H9 (cell line): ENCODE measurements around the gene ASTN2. TPM values are rescaled to one million over a fixed set of nuclear protein-coding genes. Genes with fewer than 3 reads are reported as not detected.

ENCODE experiments used
- DNase-seq: peaks from one replicate; pipeline ENCODE4 v3.0.0-alpha.2; 2017
- H2AFZ ChIP-seq: one replicate; pipeline ENCODE4 v1.6.1; 2013; ENCODE audit warnings: mild to moderate bottlenecking, low read length, control low read depth, moderate library complexity
- H2AK5ac ChIP-seq: 2 replicates; pipeline ENCODE4 v1.6.1; 2013; ENCODE audit warnings: low read length, control low read depth, mixed read lengths; ENCODE audit not compliant: insufficient read length
- H2BK120ac ChIP-seq: one replicate; pipeline ENCODE4 v1.6.1; 2013; ENCODE audit warnings: low read depth, mild to moderate bottlenecking, low read length, control low read depth, inconsistent platforms; ENCODE audit not compliant: poor library complexity, severe bottlenecking
- H2BK12ac ChIP-seq: 2 replicates; pipeline ENCODE4 v1.6.1; 2013; ENCODE audit warnings: low read length, control low read depth, mixed read lengths, low read depth; ENCODE audit not compliant: insufficient read length
- H2BK15ac ChIP-seq: 2 replicates; pipeline ENCODE4 v1.6.1; 2013; ENCODE audit warnings: low read depth, low read length, control low read depth
- H2BK20ac ChIP-seq: one replicate; pipeline ENCODE4 v1.6.1; 2013; ENCODE audit warnings: low read depth, mild to moderate bottlenecking, low read length, control low read depth, inconsistent platforms; ENCODE audit not compliant: poor library complexity, severe bottlenecking
- H2BK5ac ChIP-seq: 2 replicates; pipeline ENCODE4 v1.6.1; 2013; ENCODE audit warnings: low read length, control low read depth, mixed read lengths; ENCODE audit not compliant: insufficient read length
- H3K14ac ChIP-seq: 2 replicates; pipeline ENCODE4 v1.6.1; 2013; ENCODE audit warnings: low read length, control low read depth; ENCODE audit not compliant: insufficient read depth
- H3K18ac ChIP-seq: 2 replicates; pipeline ENCODE4 v1.6.1; 2013; ENCODE audit warnings: low read depth, mild to moderate bottlenecking, mixed read lengths, low read length, control low read depth; ENCODE audit not compliant: insufficient read length
- H3K23ac ChIP-seq: 2 replicates; pipeline ENCODE4 v1.6.1; 2013; ENCODE audit warnings: low read length, control low read depth, mixed read lengths, low read depth; ENCODE audit not compliant: insufficient read length
- H3K23me2 ChIP-seq: 2 replicates; pipeline ENCODE4 v1.6.1; 2013; ENCODE audit warnings: low read depth, mild to moderate bottlenecking, mixed read lengths, low read length, control low read depth; ENCODE audit not compliant: insufficient read length, poor library complexity, severe bottlenecking
- H3K27ac ChIP-seq: 2 replicates; pipeline ENCODE4 v1.5.1; 2013; ENCODE audit warnings: low read length, control low read depth, mixed read lengths, low read depth; ENCODE audit not compliant: insufficient read length
- H3K27me3 ChIP-seq: 2 replicates; pipeline ENCODE4 v1.6.1; 2013; ENCODE audit warnings: low read length, control low read depth, inconsistent platforms; ENCODE audit not compliant: insufficient read depth
- H3K4ac ChIP-seq: 2 replicates; pipeline ENCODE4 v1.6.1; 2013; ENCODE audit warnings: low read depth, mild to moderate bottlenecking, control low read depth, inconsistent platforms, low read length, moderate library complexity
- H3K4me1 ChIP-seq: 2 replicates; pipeline ENCODE4 v1.6.1; 2013; ENCODE audit warnings: low read length, control low read depth, inconsistent platforms; ENCODE audit not compliant: insufficient read depth
- H3K4me2 ChIP-seq: 2 replicates; pipeline ENCODE4 v1.6.1; 2013; ENCODE audit warnings: low read length, control low read depth, mixed read lengths; ENCODE audit not compliant: insufficient read length, insufficient read depth
- H3K56ac ChIP-seq: 2 replicates; pipeline ENCODE4 v1.6.1; 2013; ENCODE audit warnings: low read depth, mild to moderate bottlenecking, mixed read lengths, low read length, control low read depth; ENCODE audit not compliant: insufficient read length
- H3K79me1 ChIP-seq: 2 replicates; pipeline ENCODE4 v1.6.1; 2013; ENCODE audit warnings: low read depth, mild to moderate bottlenecking, moderate library complexity, low read length, control low read depth, inconsistent platforms; ENCODE audit not compliant: insufficient read depth, poor library complexity, severe bottlenecking
- H3K79me2 ChIP-seq: 2 replicates; pipeline ENCODE4 v1.6.1; 2013; ENCODE audit warnings: low read length, control low read depth, inconsistent platforms; ENCODE audit not compliant: insufficient read depth
- H3K9ac ChIP-seq: 2 replicates; pipeline ENCODE4 v1.6.1; 2013; ENCODE audit warnings: low read length, control low read depth, mixed read lengths; ENCODE audit not compliant: insufficient read length; ENCODE audit errors: extremely low read depth
- H3K9me3 ChIP-seq: one replicate; pipeline ENCODE4 v1.6.1; 2013; ENCODE audit warnings: low read depth, low read length, inconsistent platforms; ENCODE audit not compliant: control insufficient read depth
- H3T11ph ChIP-seq: one replicate; pipeline ENCODE4 v1.6.1; 2013; ENCODE audit warnings: mild to moderate bottlenecking, low read length, control low read depth, inconsistent platforms
- H4K20me1 ChIP-seq: one replicate; pipeline ENCODE4 v1.6.1; 2013; ENCODE audit not compliant: control insufficient read depth, insufficient read length, insufficient read depth
- H4K5ac ChIP-seq: 2 replicates; pipeline ENCODE4 v1.6.1; 2013; ENCODE audit warnings: low read depth, mild to moderate bottlenecking, mixed read lengths, low read length, control low read depth; ENCODE audit not compliant: insufficient read length
- H4K8ac ChIP-seq: replicated peaks from 2 replicates; pipeline ENCODE4 v1.6.1; 2013; ENCODE audit warnings: low read length, control low read depth, mixed read lengths, low read depth; ENCODE audit not compliant: insufficient read length
- H4K91ac ChIP-seq: 2 replicates; pipeline ENCODE4 v1.6.1; 2013; ENCODE audit warnings: low read depth, mild to moderate bottlenecking, moderate library complexity, mixed read lengths, low read length, control low read depth; ENCODE audit not compliant: insufficient read length
- H3K27ac Mint-ChIP-seq, 3 experiments: 2 replicates in 2 of 3; 3 replicates in 1 of 3; pipeline ENCODE4 v1.8.0; 2020 to 2021; ENCODE audit warnings: mixed read lengths in 3 of 3, mild to moderate bottlenecking in 1 of 3, moderate library complexity in 1 of 3
- H3K27me3 Mint-ChIP-seq: 2 replicates; pipeline ENCODE4 v1.8.0; 2021; ENCODE audit warnings: low read depth, mild to moderate bottlenecking, moderate library complexity, mixed read lengths
- H3K36me3 Mint-ChIP-seq, 3 experiments: 2 replicates in 2 of 3; 3 replicates in 1 of 3; pipeline ENCODE4 v1.8.0; 2020 to 2021; ENCODE audit warnings: low read depth in 3 of 3, mixed read lengths in 3 of 3; ENCODE audit not compliant: insufficient read depth in 1 of 3
- H3K4me1 Mint-ChIP-seq, 2 experiments: 2 replicates each; pipeline ENCODE4 v1.8.0; 2020; ENCODE audit warnings: mixed read lengths in 2 of 2
- H3K4me3 Mint-ChIP-seq, 2 experiments: 2 replicates in 1 of 2; 3 replicates in 1 of 2; pipeline ENCODE4 v1.8.0; 2020 to 2021; ENCODE audit warnings: mild to moderate bottlenecking in 2 of 2, mixed read lengths in 2 of 2, moderate library complexity in 1 of 2
- H3K9me3 Mint-ChIP-seq, 2 experiments: 2 replicates in 1 of 2; 3 replicates in 1 of 2; pipeline ENCODE4 v1.8.0; 2020; ENCODE audit warnings: mild to moderate bottlenecking in 2 of 2, mixed read lengths in 2 of 2, moderate library complexity in 1 of 2
- CTCF ChIP-seq: fragments of 200-600 bp; sonication (generic); conservative IDR thresholded peaks from 3 replicates; pipeline ENCODE4 v1.8.0; 2021; ENCODE audit warnings: antibody characterized with exemption, mild to moderate bottlenecking
- WGBS: extraction: QIAGEN DNeasy Blood & Tissue Kit; methylation state at CpG from one replicate; pipeline ENCODE4 v1.1.7; 2013; ENCODE audit warnings: missing lambda C conversion rate, low lambda C conversion rate, mixed read lengths; ENCODE audit not compliant: insufficient read length; ENCODE audit errors: extremely low coverage; 5-methylcytosine and 5-hydroxymethylcytosine counted together
- total RNA-seq: library from RNA; stranded (reverse); gene quantifications from 2 replicates; pipeline ENCODE4 v1.2.1, GENCODE V29; 2021

The ASTN2 gene
- total RNA-seq, 1 experiment from 2014 or later, result 9.7 TPM

GRCh38 chr9:117093891-117094844 is 320.7 kb downstream of the ASTN2 start:
- no peak overlapping the region for H3K4me2 ChIP-seq
- no peak overlapping the region for H3K4me3 Mint-ChIP-seq
- no peak overlapping the region for H3K9ac ChIP-seq
- H3K56ac ChIP-seq, result no peak overlapping the region
- no peaks in the 10 kb centered on the region for H3K23me2 ChIP-seq
- no peak overlapping the region for H3K18ac ChIP-seq
- H2BK120ac ChIP-seq, result no peak overlapping the region
- H4K5ac ChIP-seq, result no peak overlapping the region
- peaks cover 17% of the 10 kb centered on the region for H3K4me1 ChIP-seq
- H4K8ac ChIP-seq, result no peak overlapping the region
- no peak for DNase-seq
- H3K14ac ChIP-seq, result no peak overlapping the region
- H3K23ac ChIP-seq, result no peak overlapping the region
- no peak overlapping the region for H3T11ph ChIP-seq
- H2BK15ac ChIP-seq, result no peak overlapping the region
- no peaks in the 10 kb centered on the region for H3K9me3 Mint-ChIP-seq
- no peaks in the 10 kb centered on the region for H3K36me3 Mint-ChIP-seq
- no peak overlapping the region for H2BK20ac ChIP-seq
- no peaks in the 10 kb centered on the region for H3K27me3 ChIP-seq
- H3K27me3 Mint-ChIP-seq, result no peaks in the 10 kb centered on the region
- H2BK5ac ChIP-seq, result no peak overlapping the region
- no peak overlapping the region for H2AK5ac ChIP-seq
- no CpG with 5 or more reads among the region's 4 CpGs for WGBS
- H3K79me2 ChIP-seq, result no peaks in the 10 kb centered on the region
- no peaks in the 10 kb centered on the region for H4K20me1 ChIP-seq
- H3K79me1 ChIP-seq, result no peaks in the 10 kb centered on the region
- H3K27ac ChIP-seq, result no peak overlapping the region
- H2AFZ ChIP-seq, result no peak overlapping the region
- peaks cover 40 to 45% of the 10 kb centered on the region in 2 experiments for H3K4me1 Mint-ChIP-seq
- peak overlapping the region in 1 of 3 experiments; percentile 50; a peak in 1 of 7 replicates for H3K27ac Mint-ChIP-seq
- no peaks in the 10 kb centered on the region for H3K9me3 ChIP-seq
- TF ChIP-seq CTCF, result no peak
- no peak overlapping the region for H3K4ac ChIP-seq
- no peak overlapping the region for H2BK12ac ChIP-seq
- no peak overlapping the region for H4K91ac ChIP-seq
